ENCODE results near the gene KRT17.
"Not testable (repeated sequence)": the region's sequence is repeated elsewhere in the genome, so short reads cannot be mapped to it uniquely, and the experiment has no call there.

The KRT17 gene

DNA sequence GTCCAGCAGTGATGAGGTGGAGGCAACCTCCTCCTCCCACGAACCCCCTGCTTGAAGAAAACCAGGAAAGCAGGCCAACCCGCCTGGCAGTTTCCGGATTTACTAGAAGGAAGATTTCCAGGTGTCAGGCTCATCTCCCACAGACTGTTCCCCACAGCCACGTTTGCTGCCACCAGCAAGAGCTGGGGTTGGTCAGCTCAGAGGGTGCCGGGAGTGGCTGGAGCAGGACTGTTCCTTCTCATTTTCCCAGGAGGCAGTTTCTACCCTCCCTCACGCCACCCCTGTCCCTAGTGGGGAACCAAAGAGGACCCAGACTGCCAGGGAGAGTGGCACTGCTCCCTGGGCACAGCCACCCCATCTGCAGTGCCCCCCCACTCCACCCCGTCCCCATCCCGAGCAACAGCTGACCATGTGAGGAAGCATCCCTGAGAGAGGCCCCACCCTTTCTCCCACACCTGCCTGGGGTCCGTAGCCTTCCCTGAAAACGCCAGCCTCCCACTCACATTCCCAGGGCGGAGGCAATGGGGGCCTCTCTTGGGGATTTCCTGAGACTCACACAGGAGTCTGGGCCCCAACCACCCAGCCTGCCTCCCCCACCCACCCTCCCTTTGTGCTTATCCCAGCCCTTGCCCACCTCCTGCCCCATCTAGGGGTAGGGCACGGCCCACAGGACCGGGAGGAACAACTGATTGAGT, 5.9 kb downstream of the KRT17 start:
- H3K4me3 ChIP-seq (ENCODE audit: control insufficient read depth, low read depth, low read length), result no peak overlapping the region
- TF ChIP-seq, protein P1, sequence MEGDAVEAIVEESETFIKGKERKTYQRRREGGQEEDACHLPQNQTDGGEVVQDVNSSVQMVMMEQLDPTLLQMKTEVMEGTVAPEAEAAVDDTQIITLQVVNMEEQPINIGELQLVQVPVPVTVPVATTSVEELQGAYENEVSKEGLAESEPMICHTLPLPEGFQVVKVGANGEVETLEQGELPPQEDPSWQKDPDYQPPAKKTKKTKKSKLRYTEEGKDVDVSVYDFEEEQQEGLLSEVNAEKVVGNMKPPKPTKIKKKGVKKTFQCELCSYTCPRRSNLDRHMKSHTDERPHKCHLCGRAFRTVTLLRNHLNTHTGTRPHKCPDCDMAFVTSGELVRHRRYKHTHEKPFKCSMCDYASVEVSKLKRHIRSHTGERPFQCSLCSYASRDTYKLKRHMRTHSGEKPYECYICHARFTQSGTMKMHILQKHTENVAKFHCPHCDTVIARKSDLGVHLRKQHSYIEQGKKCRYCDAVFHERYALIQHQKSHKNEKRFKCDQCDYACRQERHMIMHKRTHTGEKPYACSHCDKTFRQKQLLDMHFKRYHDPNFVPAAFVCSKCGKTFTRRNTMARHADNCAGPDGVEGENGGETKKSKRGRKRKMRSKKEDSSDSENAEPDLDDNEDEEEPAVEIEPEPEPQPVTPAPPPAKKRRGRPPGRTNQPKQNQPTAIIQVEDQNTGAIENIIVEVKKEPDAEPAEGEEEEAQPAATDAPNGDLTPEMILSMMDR (conservative IDR thresholded peaks at IDR 0.05; ENCODE audit: control insufficient read depth, insufficient read depth, low read depth, low read length), result no peak
- no peak for DNase-seq (ENCODE audit: low read depth)

DNA sequence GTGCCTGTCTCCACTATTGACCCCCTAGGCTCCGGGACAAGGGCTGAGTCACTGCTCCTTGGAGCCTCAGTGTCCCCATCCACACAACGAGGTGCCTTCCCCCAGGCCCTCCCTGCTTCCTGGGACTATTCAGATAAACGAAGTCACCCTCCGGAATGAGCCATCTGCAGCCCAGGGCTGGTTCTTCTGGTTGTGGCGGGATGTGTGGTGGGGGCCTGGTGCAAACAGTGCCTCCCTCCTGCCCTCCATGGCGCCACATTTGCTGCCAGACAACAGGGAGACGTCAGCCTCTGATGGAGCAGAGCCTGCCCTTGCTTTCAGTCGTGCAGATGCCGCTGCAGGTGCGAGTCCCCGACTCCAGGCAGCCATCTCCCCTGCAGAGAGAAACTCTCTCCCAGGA, 6.7 kb downstream of the KRT17 start:
- DNase-seq (ENCODE audit: low read depth), result no peak
- TF ChIP-seq, protein P1 (conservative IDR thresholded peaks at IDR 0.05; ENCODE audit: control insufficient read depth, insufficient read depth, low read depth, low read length), result no peak
- no peak overlapping the region for H3K4me3 ChIP-seq (ENCODE audit: control insufficient read depth, low read depth, low read length)

DNA sequence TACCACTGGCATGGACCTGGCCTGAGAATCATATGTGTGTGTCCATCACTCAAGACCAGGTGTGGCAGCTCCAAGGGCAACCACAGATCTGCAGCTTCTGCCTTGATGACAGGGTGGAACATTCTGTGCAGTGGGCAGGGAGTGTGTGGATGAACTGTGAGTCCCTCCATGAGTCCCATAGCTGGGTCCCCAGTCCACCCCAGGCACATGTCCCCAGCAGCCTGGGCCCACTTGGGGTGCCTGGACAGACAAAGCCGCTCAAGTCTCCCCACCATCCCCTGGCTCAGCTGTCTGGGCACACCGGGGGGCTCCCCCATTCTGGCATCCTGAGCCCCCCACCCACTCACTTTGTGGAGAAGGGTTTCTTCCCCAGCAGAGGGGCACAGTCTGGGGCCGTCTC, 7.2 kb downstream of the KRT17 start:
- no peak for DNase-seq (ENCODE audit: low read depth)
- TF ChIP-seq, protein P1 (conservative IDR thresholded peaks at IDR 0.05; ENCODE audit: control insufficient read depth, insufficient read depth, low read depth, low read length), result no peak
- H3K4me3 ChIP-seq (ENCODE audit: control insufficient read depth, low read depth, low read length), result no peak overlapping the region

DNA sequence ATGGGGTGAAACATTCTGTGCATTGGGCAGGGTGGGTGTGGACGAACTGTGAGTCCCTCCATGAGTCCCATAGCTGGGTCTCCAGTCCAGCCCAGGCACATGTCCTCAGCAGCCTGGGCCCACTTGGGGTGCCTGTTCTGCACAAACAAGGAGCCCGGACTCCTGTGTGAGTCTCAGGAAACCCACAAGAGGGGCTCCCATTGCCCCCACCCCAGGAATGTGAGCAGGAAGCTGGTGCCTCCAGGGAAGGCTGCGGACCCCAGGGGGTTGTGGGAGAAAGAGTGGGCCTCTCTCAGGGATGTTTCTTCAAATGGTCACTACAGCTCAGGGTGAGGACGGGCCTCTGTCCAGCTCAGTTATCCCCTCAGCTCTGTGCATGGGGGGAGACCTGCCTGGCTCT, 7.9 kb downstream of the KRT17 start:
- not testable (repeated sequence) for H3K4me3 ChIP-seq (ENCODE audit: control insufficient read depth, low read depth, low read length); DNase-seq (ENCODE audit: low read depth)

DNA sequence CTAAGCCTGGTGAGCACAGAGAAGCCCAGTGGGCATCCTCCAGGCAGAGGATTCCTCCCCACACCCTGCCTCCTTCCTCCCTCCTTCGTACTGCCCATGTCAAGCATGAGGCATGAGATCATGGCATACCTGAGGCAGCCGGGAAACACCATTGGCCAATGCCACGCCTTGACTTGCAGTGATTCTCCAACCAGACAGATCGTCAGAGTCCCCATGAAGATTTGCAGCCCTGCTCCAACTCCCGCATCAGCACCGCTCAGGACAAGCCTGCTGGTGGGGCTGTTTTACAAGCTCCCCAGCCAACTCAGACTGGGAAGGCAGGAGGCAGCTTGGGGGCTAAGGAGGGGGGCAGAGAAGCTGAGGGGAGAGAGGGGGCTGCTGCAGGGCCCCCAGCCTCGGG, 8.9 kb downstream of the KRT17 start:
- no peak overlapping the region for H3K4me3 ChIP-seq (ENCODE audit: control insufficient read depth, low read depth, low read length)
- TF ChIP-seq, protein P1 (conservative IDR thresholded peaks at IDR 0.05; ENCODE audit: control insufficient read depth, insufficient read depth, low read depth, low read length), result no peak
- no peak for DNase-seq (ENCODE audit: low read depth)

DNA sequence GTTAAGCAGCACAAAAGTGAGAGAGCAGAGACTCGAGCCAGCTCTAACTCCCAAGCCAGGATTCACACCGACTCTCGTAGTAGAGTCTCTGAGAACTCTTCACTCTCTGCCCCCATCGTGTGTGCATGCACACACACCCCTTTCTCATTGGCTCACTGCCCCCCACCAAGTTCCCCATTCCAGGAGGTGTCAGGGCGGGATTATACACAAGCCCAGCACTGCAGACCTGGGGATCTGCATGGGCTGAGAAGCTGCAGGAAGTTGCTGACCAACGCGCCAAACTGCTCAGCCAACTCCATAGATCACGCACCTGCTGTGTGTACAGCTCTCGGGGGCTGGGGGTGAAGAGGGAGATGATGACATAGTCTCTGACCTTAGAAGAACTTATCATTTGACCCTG, 9.6 kb downstream of the KRT17 start:
- not testable (repeated sequence) for DNase-seq (ENCODE audit: low read depth); H3K4me3 ChIP-seq (ENCODE audit: control insufficient read depth, low read depth, low read length)

DNA sequence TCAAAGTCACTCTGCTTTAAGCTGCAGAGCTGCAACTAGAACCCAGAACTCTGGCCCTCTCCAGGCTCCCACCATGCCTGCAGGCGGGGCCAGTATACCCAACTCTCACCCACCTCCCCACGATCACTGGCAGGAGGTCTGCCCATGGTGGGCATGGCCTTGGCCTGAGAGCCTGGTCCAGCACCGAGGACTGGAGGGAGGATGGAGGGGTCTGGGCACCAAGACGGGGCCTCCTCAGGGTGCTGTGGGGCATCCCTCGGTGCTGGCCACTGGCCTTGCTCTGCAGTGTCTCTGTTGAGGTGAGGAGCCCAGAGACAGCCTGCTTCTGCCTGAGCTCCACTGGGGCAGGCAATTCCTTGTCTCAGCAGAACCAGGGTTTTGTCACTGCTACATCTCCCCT, 10.3 kb downstream of the KRT17 start:
- no peak for DNase-seq (ENCODE audit: low read depth)
- TF ChIP-seq, protein P1 (conservative IDR thresholded peaks at IDR 0.05; ENCODE audit: control insufficient read depth, insufficient read depth, low read depth, low read length), result no peak
- H3K4me3 ChIP-seq (ENCODE audit: control insufficient read depth, low read depth, low read length), result no peak overlapping the region
